ENCODE data around the gene TRIO.

DNA sequence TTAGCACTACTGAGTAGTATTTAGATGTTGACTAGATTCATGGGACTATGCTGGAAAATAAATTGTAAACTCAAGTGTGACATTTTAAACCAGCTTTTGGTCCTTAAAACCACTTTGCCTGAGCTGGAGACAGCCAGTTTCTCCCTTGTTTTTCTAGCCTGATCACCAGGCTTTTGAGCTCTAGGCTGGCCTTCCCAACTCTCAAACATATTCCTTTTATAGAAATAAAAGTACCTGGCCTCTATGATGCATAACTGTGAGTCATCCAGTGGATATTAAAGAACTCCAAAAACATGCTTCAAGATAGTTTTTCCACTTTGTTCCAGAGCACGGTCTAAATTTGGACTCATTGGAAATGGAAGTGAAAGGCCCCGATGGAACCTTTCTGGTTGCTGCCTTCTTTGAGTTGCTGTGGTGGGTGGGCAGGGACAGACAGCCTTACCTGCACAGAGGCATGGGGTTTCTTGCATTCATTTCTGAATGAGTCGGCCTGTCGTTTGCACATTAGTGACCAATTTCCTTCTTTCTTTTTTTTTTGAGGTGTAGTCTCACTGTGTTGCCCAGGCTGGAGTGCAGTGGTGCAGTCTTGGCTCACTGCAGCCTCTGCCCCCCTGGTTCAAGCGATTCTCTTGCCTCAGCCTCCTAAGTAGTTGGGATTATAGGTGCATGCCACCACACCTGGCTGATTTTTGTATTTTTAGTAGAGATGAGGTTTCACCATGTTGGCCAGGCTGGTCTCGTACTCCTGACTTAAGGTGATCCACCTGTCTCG, 43.1 kb downstream of the TRIO start:
- TF ChIP-seq POLR2A (IDR thresholded peaks at IDR 0.05) (no peak), CTCF (IDR thresholded peaks at IDR 0.05) (no peak)
